GM12892 (cell line): ENCODE measurements around the gene SLC7A10.

ENCODE experiments used
- POLR2A ChIP-seq: IDR thresholded peaks from 2 replicates; pipeline ENCODE4 v1.6.1; 2011; ENCODE audit warnings: low read depth, low read length, control low read depth
- POLR2AphosphoS5 ChIP-seq: IDR thresholded peaks from 2 replicates; pipeline ENCODE4 v1.6.1; 2011; ENCODE audit warnings: low read depth, low read length, control low read depth

- TF ChIP-seq POLR2AphosphoS5 (no peak), POLR2A (no peak)
Measured at GRCh38 chr19:33177417-33177979, 48.2 kb downstream of the SLC7A10 start.
